Mesenchymal stem cell (in vitro differentiated cells and primary cell): ENCODE data around the gene GSK3B.

ENCODE experiments used
- DNase-seq: peaks from one replicate; pipeline ENCODE4 v3.0.0-alpha.2; 2013
- H2AFZ ChIP-seq: one replicate; pipeline ENCODE4 v1.6.1; 2013; ENCODE audit warnings: low read depth, mild to moderate bottlenecking, control low read depth, inconsistent platforms, low read length, moderate library complexity
- H2AK5ac ChIP-seq: 2 replicates; pipeline ENCODE4 v1.6.1; 2013; ENCODE audit warnings: low read length, moderate library complexity, mild to moderate bottlenecking, inconsistent platforms; ENCODE audit not compliant: severe bottlenecking
- H2BK120ac ChIP-seq: one replicate; pipeline ENCODE4 v1.6.1; 2013; ENCODE audit warnings: low read depth, mild to moderate bottlenecking, inconsistent platforms, low read length, moderate library complexity
- H2BK12ac ChIP-seq, 2 experiments: one replicate each; pipeline ENCODE4 v1.6.1; 2013; ENCODE audit warnings: inconsistent platforms in 2 of 2, low read length in 2 of 2, mild to moderate bottlenecking in 2 of 2, moderate library complexity in 2 of 2, control low read depth in 1 of 2
- H2BK15ac ChIP-seq: one replicate; pipeline ENCODE4 v1.6.1; 2013; ENCODE audit warnings: mild to moderate bottlenecking, low read depth, inconsistent platforms; ENCODE audit not compliant: poor library complexity, severe bottlenecking
- H2BK5ac ChIP-seq: 2 replicates; pipeline ENCODE4 v1.6.1; 2013; ENCODE audit warnings: low read depth, mild to moderate bottlenecking, low read length, control low read depth, inconsistent platforms; ENCODE audit not compliant: poor library complexity, severe bottlenecking
- H3K14ac ChIP-seq, 2 experiments: one replicate each; pipeline ENCODE4 v1.6.1; 2013; ENCODE audit warnings: inconsistent platforms in 2 of 2, low read length in 2 of 2, control low read depth in 1 of 2, mild to moderate bottlenecking in 1 of 2, moderate library complexity in 1 of 2
- H3K18ac ChIP-seq, 2 experiments: one replicate each; pipeline ENCODE4 v1.6.1; 2013; ENCODE audit warnings: inconsistent platforms in 2 of 2, low read length in 2 of 2, control low read depth in 1 of 2, low read depth in 1 of 2, mild to moderate bottlenecking in 1 of 2
- H3K23ac ChIP-seq, 2 experiments: one replicate each; pipeline ENCODE4 v1.6.1; 2013; ENCODE audit warnings: inconsistent platforms in 2 of 2, low read length in 2 of 2, mild to moderate bottlenecking in 2 of 2, moderate library complexity in 2 of 2, control low read depth in 1 of 2
- H3K27ac ChIP-seq: 2 replicates; pipeline ENCODE4 v1.5.1; 2013; ENCODE audit warnings: mild to moderate bottlenecking, moderate library complexity, low read length, control low read depth, inconsistent platforms; ENCODE audit not compliant: poor library complexity, severe bottlenecking
- H3K27me3 ChIP-seq, 2 experiments: 2 replicates each; pipeline versions ENCODE4 v1.6.1 to v1.7.0; 2013; ENCODE audit warnings: low read length in 2 of 2, mild to moderate bottlenecking in 2 of 2, moderate library complexity in 2 of 2, control low read depth in 1 of 2, inconsistent platforms in 1 of 2; ENCODE audit not compliant: control insufficient read depth in 1 of 2, insufficient read depth in 1 of 2
- H3K36me3 ChIP-seq, 2 experiments: 2 replicates each; pipeline versions ENCODE4 v1.6.1 to v1.7.0; 2013; ENCODE audit warnings: low read length in 2 of 2, control low read depth in 1 of 2, inconsistent platforms in 1 of 2, low read depth in 1 of 2, mild to moderate bottlenecking in 1 of 2; ENCODE audit not compliant: insufficient read depth in 2 of 2, control insufficient read depth in 1 of 2
- H3K4ac ChIP-seq, 2 experiments: one replicate each; pipeline ENCODE4 v1.6.1; 2013; ENCODE audit warnings: inconsistent platforms in 2 of 2, low read length in 2 of 2, mild to moderate bottlenecking in 2 of 2, moderate library complexity in 2 of 2, control low read depth in 1 of 2, low read depth in 1 of 2
- H3K4me1 ChIP-seq: 2 replicates; pipeline ENCODE4 v1.6.1; 2013; ENCODE audit warnings: low read depth, low read length, control low read depth; ENCODE audit not compliant: control insufficient read depth, insufficient read depth
- H3K4me2 ChIP-seq: 2 replicates; pipeline ENCODE4 v1.6.1; 2013; ENCODE audit warnings: low read length, mild to moderate bottlenecking, inconsistent platforms; ENCODE audit not compliant: poor library complexity, severe bottlenecking
- H3K4me3 ChIP-seq, 2 experiments: 2 replicates each; pipeline versions ENCODE4 v1.5.1 to v1.7.0; 2013; ENCODE audit warnings: low read length in 2 of 2, mild to moderate bottlenecking in 2 of 2, control low read depth in 1 of 2, low read depth in 1 of 2; ENCODE audit not compliant: insufficient read depth in 1 of 2
- H3K79me1 ChIP-seq: replicated peaks from 2 replicates; pipeline ENCODE4 v1.6.1; 2013; ENCODE audit warnings: mild to moderate bottlenecking, control low read depth, low read length, inconsistent platforms; ENCODE audit not compliant: poor library complexity, severe bottlenecking
- H3K9ac ChIP-seq: 2 replicates; pipeline ENCODE4 v1.7.0; 2013; ENCODE audit warnings: mild to moderate bottlenecking, low read length, moderate library complexity
- H3K9me3 ChIP-seq: 2 replicates; pipeline ENCODE4 v1.7.0; 2013; ENCODE audit warnings: mild to moderate bottlenecking, low read length; ENCODE audit not compliant: control insufficient read depth
- H4K8ac ChIP-seq: one replicate; pipeline ENCODE4 v1.6.1; 2013; ENCODE audit warnings: inconsistent platforms, mild to moderate bottlenecking, low read length, moderate library complexity
- H4K91ac ChIP-seq: one replicate; pipeline ENCODE4 v1.6.1; 2013; ENCODE audit warnings: mild to moderate bottlenecking, low read length, inconsistent platforms
- WGBS: methylation state at CpG from one replicate; pipeline ENCODE4 v1.1.7; 2013; ENCODE audit warnings: mixed read lengths; 5-methylcytosine and 5-hydroxymethylcytosine counted together

GSK3B gene

DNA sequence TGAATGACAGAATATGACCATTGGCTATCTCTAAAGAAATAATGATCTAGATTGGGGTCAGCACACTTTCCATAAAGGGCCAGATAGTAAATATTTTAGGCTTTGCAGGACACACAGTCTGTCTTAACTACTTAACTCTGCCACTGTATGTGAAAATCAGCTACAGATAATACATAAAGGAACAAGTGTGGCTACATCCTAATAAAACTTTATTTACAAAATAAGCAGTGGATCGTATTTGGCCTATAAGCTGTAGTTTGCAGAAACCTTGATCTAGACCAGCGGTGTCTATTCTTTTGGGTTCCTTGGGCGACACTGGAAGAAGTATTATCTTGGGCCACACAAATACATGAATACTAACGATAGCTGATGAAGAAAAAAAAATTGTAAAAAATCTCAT lies 27.6 kb downstream of the GSK3B start:
- Histone ChIP-seq H2BK12ac (no peak overlapping the region), H2BK120ac (no peak overlapping the region), H3K27ac (no peak overlapping the region), H3K9me3 (no peaks in the 10 kb centered on the region), H2BK15ac (no peak overlapping the region), H3K27me3 (no peaks in the 10 kb centered on the region), H2AFZ (no peak overlapping the region), H4K91ac (no peak overlapping the region), H3K4me1 (peaks cover 4% of the 10 kb centered on the region), H3K4me3 (no peak overlapping the region), H3K14ac (no peak overlapping the region), H3K36me3 (no peaks in the 10 kb centered on the region), H3K4ac (no peak overlapping the region), H3K4me2 (no peak overlapping the region), H4K8ac (no peak overlapping the region), H2BK5ac (no peak overlapping the region), H3K9ac (no peak overlapping the region), H3K79me1 (no peaks in the 10 kb centered on the region), H3K23ac (no peak overlapping the region), H3K18ac (no peak overlapping the region), H2AK5ac (no peak overlapping the region)
- 93% methylated on average over 4 of the region's 4 CpGs for WGBS
- DNase-seq = no peak

DNA sequence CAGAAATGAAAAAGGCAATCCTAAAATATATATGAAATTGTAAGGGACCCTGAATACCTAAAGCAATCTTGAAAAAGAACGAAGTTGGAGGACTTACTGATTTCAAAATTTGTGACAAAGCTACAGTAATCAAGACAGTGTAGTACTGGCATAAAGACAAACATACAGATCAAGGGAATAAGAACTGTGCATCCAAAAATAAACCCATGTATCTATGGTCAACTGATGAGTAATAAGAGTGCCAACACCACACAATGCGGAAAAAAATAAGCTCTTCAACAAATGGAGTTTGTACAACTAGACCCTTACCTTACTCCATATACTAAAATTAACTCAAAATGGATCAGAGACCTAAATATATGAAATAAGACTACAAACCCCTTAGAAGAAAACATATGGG lies 29.6 kb downstream of the GSK3B start:
- Histone ChIP-seq H2BK15ac (no peak overlapping the region), H2BK12ac (no peak overlapping the region), H3K4me1 (peaks cover 2% of the 10 kb centered on the region), H3K4me3 (no peak overlapping the region), H2BK5ac (no peak overlapping the region), H3K9ac (no peak overlapping the region), H3K4ac (no peak overlapping the region), H2AK5ac (no peak overlapping the region), H4K91ac (no peak overlapping the region), H2AFZ (no peak overlapping the region), H3K18ac (no peak overlapping the region), H3K23ac (no peak overlapping the region), H3K36me3 (no peaks in the 10 kb centered on the region), H3K4me2 (no peak overlapping the region), H3K14ac (no peak overlapping the region), H3K27ac (no peak overlapping the region), H2BK120ac (no peak overlapping the region), H4K8ac (no peak overlapping the region), H3K79me1 (no peaks in the 10 kb centered on the region), H3K27me3 (no peaks in the 10 kb centered on the region), H3K9me3 (no peaks in the 10 kb centered on the region)
- peak; percentile 12 for DNase-seq
- WGBS = 93% methylated on average over 1 of the region's 2 CpGs

DNA sequence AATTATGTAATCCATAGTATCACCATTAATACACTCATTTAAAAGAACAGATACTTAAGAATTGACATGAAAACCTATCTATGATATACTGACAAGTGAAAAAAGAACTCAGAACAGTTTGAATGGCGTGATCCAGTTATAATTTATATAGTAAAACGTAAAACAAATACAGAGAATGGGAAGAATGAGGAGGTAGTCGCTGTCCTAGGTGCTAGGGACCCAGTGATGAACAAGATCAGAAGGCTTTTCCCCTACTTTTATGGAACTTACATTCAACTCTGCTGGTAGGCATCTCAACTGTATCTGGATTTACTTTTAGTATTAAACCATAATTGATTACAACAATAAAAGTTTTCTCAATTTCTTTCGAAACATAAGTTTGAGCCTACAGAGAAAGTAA lies 31.8 kb downstream of the GSK3B start:
- Histone ChIP-seq H3K9ac (no peak overlapping the region), H3K79me1 (no peaks in the 10 kb centered on the region)

DNA sequence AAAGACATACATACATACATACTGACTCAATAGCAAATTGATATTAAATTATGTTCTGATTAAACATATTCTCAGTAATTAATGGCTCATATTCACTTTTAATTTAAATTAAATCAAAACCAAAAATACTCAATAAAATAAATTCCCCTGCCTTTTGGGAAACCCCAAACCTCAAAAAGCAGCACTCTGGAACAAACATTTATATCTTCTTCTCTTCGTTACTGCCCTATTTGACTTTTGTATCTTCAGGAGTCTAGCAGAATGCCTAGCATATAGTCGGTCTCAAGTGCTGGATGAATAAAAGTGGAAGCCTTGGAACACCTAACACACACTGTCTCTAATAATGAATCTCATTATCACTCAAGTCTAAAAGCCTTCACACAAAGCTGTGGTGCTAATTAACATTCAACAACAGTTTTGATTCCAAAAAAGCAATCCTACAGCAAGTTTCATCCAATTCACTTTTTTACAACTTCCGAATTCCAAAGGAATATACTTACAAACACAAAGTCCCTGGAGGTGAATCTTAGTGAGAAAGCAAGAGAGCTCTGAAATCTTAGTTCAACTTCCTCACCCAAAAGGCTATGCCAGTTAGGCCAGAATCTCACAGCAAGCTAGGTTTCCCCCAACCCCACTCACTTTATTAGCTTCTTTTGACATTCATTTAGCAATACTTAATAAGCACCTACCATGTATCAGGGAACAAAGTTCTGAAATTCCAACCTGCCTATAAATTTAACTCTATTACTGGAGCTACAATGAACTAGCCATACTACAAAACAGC lies 35.0 kb downstream of the GSK3B start:
- no peak for DNase-seq
- Histone ChIP-seq H3K27me3 (no peaks in the 10 kb centered on the region), H3K4me3 (no peak overlapping the region), H2BK5ac (no peak overlapping the region), H3K9ac (no peak overlapping the region), H3K36me3 (peaks cover 0 to 2% of the 10 kb centered on the region in 2 experiments), H3K79me1 (peaks cover 2% of the 10 kb centered on the region), H3K23ac (no peak overlapping the region), H2AK5ac (no peak overlapping the region), H3K27ac (no peak overlapping the region), H2BK120ac (no peak overlapping the region), H3K18ac (no peak overlapping the region), H3K4me1 (peaks cover 2% of the 10 kb centered on the region), H4K91ac (no peak overlapping the region), H3K4ac (no peak overlapping the region), H2BK12ac (no peak overlapping the region), H2AFZ (no peak overlapping the region), H3K9me3 (no peaks in the 10 kb centered on the region), H2BK15ac (no peak overlapping the region), H3K4me2 (no peak overlapping the region), H4K8ac (no peak overlapping the region), H3K14ac (no peak overlapping the region)
- 89% methylated on average over 3 of the region's 3 CpGs for WGBS

More for the DNA sequence above, 31.8 kb downstream of the GSK3B start:
- Histone ChIP-seq H3K36me3 (peaks cover 0 to 2% of the 10 kb centered on the region in 2 experiments), H3K4me3 (no peak overlapping the region), H3K4me2 (no peak overlapping the region), H4K91ac (no peak overlapping the region), H3K4me1 (peaks cover 2% of the 10 kb centered on the region), H3K14ac (no peak overlapping the region), H3K9me3 (no peaks in the 10 kb centered on the region), H3K23ac (no peak overlapping the region), H2BK15ac (no peak overlapping the region), H2AK5ac (no peak overlapping the region), H2BK5ac (no peak overlapping the region), H2AFZ (no peak overlapping the region), H3K27ac (no peak overlapping the region), H4K8ac (no peak overlapping the region), H2BK120ac (no peak overlapping the region), H3K27me3 (no peaks in the 10 kb centered on the region), H3K18ac (no peak overlapping the region), H2BK12ac (no peak overlapping the region), H3K4ac (no peak overlapping the region)
- WGBS = 100% methylated on average over 3 of the region's 4 CpGs
- peak; percentile 13 for DNase-seq
